Erythroblast (primary cell): ENCODE data around the gene OSBPL3.

Source experiments
- GATA1 ChIP-seq: IDR thresholded peaks from 2 replicates; pipeline ENCODE4 v1.6.1; 2011; ENCODE audit warnings: low read depth, mild to moderate bottlenecking, control low read depth, low read length, moderate library complexity
- POLR2A ChIP-seq: IDR thresholded peaks from 2 replicates; pipeline ENCODE4 v1.6.1; 2011; ENCODE audit warnings: mild to moderate bottlenecking, low read length

DNA sequence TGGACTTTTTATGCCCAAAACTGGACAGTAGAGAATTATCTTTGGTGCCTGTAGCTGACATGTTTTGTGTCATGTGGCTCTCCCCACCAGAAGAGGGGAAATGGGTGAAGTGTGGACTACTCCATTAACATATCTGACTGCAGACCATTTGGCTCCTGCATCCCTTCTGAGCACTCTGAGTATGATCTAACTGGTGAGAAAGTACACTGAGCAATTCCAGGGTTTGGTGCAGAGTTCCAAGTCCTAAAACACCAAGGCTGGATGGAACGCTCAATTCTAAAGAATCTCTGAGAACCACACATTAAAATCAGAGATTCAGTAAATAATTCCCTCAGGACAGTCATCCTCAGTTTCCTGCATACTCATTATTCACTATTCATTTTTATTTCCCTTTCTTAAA lies 22.8 kb upstream of the OSBPL3 start:
- TF ChIP-seq POLR2A (no peak), GATA1 (no peak)
